GM12875 (cell line): ENCODE data around the gene EVX2.

ENCODE experiments used
- H3K4me3 ChIP-seq: one replicate; pipeline ENCODE4 v1.5.1; 2011; ENCODE audit warnings: low read depth, low read length, control low read depth
- TF ChIP-seq, protein P1 (sequence below): IDR thresholded peaks from 2 replicates; pipeline ENCODE4 v1.5.1; 2011; ENCODE audit warnings: low read depth, mild to moderate bottlenecking, control low read depth, inconsistent platforms, low read length, moderate library complexity, borderline replicate concordance; ENCODE audit not compliant: insufficient read depth

The EVX2 gene

DNA sequence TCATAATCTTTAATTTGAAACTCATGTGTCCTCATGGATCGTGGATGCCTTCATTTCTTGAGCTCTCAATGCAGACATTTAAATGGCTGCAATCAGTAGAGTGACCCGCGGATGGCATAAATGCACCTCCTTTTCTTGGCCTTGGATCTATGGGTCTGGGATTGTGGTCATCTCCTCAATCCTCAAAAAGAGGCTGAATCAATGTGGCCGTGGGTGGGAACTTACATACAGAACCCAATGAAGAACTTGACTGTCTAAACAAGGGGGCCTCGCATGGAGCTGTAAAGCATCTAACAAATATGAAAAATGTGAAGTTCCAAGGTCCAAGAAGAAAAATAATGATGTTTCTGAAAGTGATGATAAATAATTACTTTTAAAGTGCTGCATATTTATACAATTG is 11.7 kb upstream of the EVX2 start:
- TF ChIP-seq, protein P1, sequence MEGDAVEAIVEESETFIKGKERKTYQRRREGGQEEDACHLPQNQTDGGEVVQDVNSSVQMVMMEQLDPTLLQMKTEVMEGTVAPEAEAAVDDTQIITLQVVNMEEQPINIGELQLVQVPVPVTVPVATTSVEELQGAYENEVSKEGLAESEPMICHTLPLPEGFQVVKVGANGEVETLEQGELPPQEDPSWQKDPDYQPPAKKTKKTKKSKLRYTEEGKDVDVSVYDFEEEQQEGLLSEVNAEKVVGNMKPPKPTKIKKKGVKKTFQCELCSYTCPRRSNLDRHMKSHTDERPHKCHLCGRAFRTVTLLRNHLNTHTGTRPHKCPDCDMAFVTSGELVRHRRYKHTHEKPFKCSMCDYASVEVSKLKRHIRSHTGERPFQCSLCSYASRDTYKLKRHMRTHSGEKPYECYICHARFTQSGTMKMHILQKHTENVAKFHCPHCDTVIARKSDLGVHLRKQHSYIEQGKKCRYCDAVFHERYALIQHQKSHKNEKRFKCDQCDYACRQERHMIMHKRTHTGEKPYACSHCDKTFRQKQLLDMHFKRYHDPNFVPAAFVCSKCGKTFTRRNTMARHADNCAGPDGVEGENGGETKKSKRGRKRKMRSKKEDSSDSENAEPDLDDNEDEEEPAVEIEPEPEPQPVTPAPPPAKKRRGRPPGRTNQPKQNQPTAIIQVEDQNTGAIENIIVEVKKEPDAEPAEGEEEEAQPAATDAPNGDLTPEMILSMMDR: no peak
- H3K4me3 ChIP-seq: no peak overlapping the region

DNA sequence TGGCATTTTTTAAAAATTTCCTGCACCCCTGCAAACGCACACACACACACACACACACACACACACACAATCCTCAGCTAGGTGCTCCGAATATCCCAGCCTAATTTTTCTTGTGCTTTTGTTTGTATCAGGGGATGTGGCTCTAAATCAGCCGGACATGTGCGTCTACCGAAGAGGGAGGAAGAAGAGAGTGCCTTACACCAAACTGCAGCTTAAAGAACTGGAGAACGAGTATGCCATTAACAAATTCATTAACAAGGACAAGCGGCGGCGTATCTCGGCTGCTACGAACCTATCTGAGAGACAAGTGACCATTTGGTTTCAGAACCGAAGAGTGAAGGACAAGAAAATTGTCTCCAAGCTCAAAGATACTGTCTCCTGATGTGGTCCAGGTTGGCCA is 10.6 kb upstream of the EVX2 start:
- TF ChIP-seq, protein P1: no peak
- no peak overlapping the region for H3K4me3 ChIP-seq

DNA sequence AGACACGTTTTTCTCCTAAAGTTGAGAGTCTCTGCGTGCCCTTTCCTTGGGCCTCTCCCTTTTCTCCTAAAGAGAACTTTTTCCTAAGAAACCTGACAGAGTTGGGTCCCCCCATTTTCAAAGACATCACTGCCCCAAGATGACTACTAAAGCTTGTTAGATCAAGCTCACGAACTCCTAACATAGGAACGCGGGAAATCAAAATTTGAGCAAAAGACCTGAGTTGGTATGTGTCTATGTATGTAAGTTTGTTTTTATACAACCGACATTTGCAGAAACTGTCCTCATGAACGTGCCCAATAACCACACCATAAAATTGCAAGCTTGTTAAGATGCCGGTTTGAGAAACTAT is 10.1 kb upstream of the EVX2 start:
- no peak overlapping the region for H3K4me3 ChIP-seq
- TF ChIP-seq, protein P1: no peak

DNA sequence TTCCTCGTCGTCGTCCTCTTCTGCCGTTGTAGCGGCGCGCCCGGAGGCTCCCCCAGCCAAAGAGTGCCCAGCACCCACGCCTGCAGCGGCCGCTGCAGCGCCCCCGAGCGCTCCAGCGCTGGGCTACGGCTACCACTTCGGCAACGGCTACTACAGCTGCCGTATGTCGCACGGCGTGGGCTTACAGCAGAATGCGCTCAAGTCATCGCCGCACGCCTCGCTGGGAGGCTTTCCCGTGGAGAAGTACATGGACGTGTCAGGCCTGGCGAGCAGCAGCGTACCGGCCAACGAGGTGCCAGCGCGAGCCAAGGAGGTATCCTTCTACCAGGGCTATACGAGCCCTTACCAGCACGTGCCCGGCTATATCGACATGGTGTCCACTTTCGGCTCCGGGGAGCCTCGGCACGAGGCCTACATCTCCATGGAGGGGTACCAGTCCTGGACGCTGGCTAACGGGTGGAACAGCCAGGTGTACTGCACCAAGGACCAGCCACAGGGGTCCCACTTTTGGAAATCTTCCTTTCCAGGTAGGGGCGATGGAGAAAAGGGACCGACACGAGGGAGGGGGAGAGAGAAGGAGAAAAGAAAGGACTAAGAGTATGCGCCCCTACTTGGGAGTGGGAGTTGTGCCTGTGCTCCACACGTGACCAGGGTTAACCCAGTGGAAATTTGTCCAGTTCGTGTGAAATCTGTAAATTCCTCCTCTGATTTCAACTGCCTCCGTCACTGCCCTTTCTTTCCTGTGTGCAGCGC is 9.6 kb upstream of the EVX2 start:
- TF ChIP-seq, protein P1: no peak
- no peak overlapping the region for H3K4me3 ChIP-seq

DNA sequence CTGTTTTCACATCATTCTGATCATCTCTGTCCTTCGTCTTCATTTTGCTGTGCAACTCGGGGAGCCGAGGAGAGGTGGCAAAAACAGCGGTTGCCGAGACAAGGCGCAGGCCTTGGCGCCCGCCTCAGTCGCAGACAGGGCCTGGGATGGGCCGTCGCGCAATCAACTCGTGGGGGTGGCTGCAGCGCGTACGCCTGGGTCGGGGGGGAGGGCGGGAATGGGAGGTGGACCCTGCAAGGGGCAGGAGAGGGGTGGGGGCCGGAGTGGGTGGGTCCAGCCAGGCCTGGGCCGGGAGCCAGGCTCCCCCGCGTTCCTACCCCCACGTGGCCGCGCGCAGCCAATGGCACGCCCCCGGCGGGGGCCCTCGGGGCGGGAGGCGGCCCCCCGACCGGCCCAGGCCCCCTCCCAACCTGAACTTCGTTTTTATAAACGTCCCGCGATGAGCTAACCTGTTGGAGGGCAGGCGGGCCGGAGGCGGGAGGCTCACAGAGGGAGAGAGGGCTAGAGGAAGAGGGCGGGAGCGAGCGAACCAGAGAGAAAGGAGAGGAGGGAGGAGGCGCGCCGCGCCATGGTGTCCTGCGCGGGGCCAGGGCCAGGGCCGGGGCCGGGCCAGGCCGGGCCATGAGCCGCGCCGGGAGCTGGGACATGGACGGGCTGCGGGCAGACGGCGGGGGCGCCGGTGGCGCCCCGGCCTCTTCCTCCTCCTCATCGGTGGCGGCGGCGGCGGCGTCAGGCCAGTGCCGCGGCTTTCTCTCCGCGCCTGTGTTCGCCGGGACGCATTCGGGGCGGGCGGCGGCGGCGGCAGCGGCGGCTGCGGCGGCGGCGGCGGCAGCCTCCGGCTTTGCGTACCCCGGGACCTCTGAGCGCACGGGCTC is 8.7 kb upstream of the EVX2 start, which contains the start of gene HOXD13:
TSS of gene HOXD13 (plus strand) at position 452 of the 875 bp plus-strand sequence. CDS start at position 622, 170 bp downstream.
- no peak within 1 kb of the TSS for H3K4me3 ChIP-seq
- TF ChIP-seq, protein P1: no peak

DNA sequence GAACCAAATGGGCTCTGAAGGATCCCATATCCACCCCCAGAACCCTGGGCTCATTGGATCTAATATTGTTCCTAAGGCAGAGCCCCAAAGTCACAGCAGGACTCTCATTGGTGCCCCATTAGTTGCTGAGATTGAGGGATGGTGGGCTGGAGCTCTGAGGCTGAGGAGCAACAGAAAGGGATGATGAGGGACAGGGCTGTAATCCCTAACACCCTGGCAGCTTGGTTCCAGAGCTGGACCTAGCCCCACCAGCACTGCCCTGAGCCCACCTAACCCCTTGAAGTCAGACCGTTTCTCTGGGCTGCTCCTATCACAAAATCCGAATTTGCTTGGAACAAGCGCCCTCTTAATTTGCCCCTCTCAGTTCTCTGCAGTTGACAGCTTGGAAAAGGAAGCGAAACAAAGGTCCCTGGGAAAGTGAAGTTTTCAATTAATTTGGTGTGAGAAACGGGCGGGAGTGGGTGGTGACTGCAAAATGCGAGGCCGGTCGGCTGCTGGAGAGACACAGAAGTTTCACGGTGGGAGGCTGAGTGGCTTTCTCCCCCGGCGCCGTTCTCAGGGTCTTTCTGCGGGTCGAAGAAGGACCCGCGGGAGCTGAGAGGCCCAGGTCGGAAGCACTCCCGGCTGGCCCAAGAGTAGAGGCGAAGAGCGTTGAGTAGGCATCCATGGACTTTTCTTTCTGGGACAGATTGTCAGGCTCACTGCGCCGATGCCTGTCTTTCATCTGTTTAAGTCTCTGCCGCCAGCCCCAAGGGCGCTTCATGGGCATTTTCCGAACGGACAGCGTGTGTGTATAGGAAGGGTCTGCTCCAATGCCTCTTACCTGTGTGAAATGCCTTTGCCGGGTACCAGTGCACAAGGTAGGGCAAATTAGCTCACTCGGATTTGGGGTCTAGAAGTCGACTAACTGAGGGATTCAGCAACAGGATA is 7.8 kb upstream of the EVX2 start:
- no peak overlapping the region for H3K4me3 ChIP-seq
- TF ChIP-seq, protein P1: no peak
